A673 (cell line): ENCODE measurements around the gene MSH3. TPM values are rescaled to one million over a fixed set of nuclear protein-coding genes. Genes with fewer than 3 reads are reported as not detected.

Experiments
- BruUV-seq: library from RNA; stranded (reverse); fragments of 400-500 nt; replicated peaks from 2 replicates; lab custom pipeline; 2021; lab: Mats Ljungman, UMichigan
- CTCF ChIA-PET: fragments of 300-600 bp; sonication (Branson Sonifier 250); formaldehyde crosslinking; loops from one replicate; lab custom pipeline; 2022; ENCODE audit warnings: antibody characterized with exemption; lab: Charles Lee
- POLR2A ChIA-PET: fragments of 300-600 bp; sonication (Branson Sonifier 250); formaldehyde crosslinking; loops from one replicate; lab custom pipeline; 2022; ENCODE audit warnings: antibody characterized with exemption; ENCODE audit not compliant: low non-redundant PET; lab: Charles Lee
- DNase-seq: peaks from one replicate; pipeline ENCODE4 v3.0.0-alpha.2; 2015; ENCODE audit warnings: low spot score
- H3K27ac ChIP-seq: fragments of 200-600 bp; sonication (generic); 2 replicates; pipeline ENCODE4 v1.5.1; 2016; ENCODE audit warnings: mixed run types, low read depth, mild to moderate bottlenecking, mixed read lengths, antibody characterized with exemption, low read length; ENCODE audit not compliant: poor library complexity, severe bottlenecking
- H3K27me3 ChIP-seq: fragments of 200-600 bp; sonication (generic); replicated peaks from 2 replicates; pipeline ENCODE4 v1.6.1; 2017; ENCODE audit warnings: mixed run types, low read depth, mild to moderate bottlenecking, mixed read lengths, antibody characterized with exemption, low read length; ENCODE audit not compliant: insufficient read depth, poor library complexity
- H3K36me3 ChIP-seq: fragments of 200-600 bp; sonication (generic); 2 replicates; pipeline ENCODE4 v1.6.1; 2016; ENCODE audit warnings: mixed run types, mild to moderate bottlenecking, mixed read lengths, antibody characterized with exemption, low read length; ENCODE audit not compliant: insufficient read depth, poor library complexity, severe bottlenecking
- H3K4me1 ChIP-seq: fragments of 200-600 bp; sonication (generic); 2 replicates; pipeline ENCODE4 v1.6.1; 2017; ENCODE audit warnings: mixed run types, mild to moderate bottlenecking, mixed read lengths, antibody characterized with exemption, low read length; ENCODE audit not compliant: insufficient read depth, poor library complexity, severe bottlenecking
- H3K4me3 ChIP-seq: fragments of 200-600 bp; sonication (generic); 2 replicates; pipeline ENCODE4 v1.5.1; 2016; ENCODE audit warnings: low read depth, mixed run types, mild to moderate bottlenecking, mixed read lengths, low read length; ENCODE audit not compliant: poor library complexity, severe bottlenecking
- H3K9me3 ChIP-seq: fragments of 200-600 bp; sonication (generic); 2 replicates; pipeline ENCODE4 v1.6.1; 2016; ENCODE audit warnings: mixed run types, low read depth, mild to moderate bottlenecking, mixed read lengths, antibody characterized with exemption, low read length; ENCODE audit not compliant: poor library complexity, severe bottlenecking
- EZH2 ChIP-seq: fragments of 200-600 bp; sonication (generic); IDR thresholded peaks from 2 replicates; pipeline ENCODE4 v1.6.1; 2017; ENCODE audit warnings: borderline replicate concordance, low read depth, mild to moderate bottlenecking, mixed read lengths, antibody characterized with exemption, low read length; ENCODE audit not compliant: poor library complexity, severe bottlenecking
- intact Hi-C: fragments of 100-400 bp; cut with micrococcal nuclease; formaldehyde crosslinking; loops from one replicate; pipeline ENCODE4 v1.10.0; 2022; ENCODE audit not compliant: unreplicated experiment
- total RNA-seq: library from RNA; stranded (reverse); gene quantifications from 2 replicates; pipeline ENCODE4 v1.2.3, GENCODE V29; 2021
- TF ChIP-seq, protein P1 (sequence below): fragments of 300-800, 200-600 bp; sonication (generic); conservative IDR thresholded peaks from 2 replicates; pipeline ENCODE4 v1.5.1; 2017; ENCODE audit warnings: low read depth, mild to moderate bottlenecking, antibody characterized with exemption, low read length, moderate library complexity, mixed read lengths

Gene MSH3
- total RNA-seq, 1 experiment from 2014 or later, result 16.2 TPM

DNA sequence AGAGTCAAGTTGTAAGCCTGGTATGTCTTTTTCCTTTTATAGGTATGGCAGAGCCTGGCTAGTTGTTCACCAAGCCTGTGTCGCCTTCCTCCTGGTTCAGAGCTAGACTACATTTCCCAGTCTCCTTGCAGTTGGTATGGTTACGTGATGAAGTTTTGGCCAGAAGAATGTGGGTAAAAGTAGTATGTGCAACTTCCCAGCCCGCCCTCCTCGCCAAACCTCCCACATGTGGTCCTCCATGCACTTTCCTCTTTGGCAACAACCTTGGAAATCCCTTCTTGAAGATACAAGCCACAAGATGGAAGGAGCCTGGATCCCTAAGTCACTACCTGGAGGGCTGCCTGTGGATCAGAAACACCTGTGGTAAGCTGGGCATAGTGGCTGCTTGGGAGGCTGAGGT, 36.0 kb upstream of the MSH3 start:
- H3K27me3 ChIP-seq, result no peaks in the 10 kb centered on the region
- H3K36me3 ChIP-seq, result no peaks in the 10 kb centered on the region
- no peak for DNase-seq
- H3K4me3 ChIP-seq, result no peak overlapping the region
- no peak for TF ChIP-seq EZH2
- TF ChIP-seq, protein P1, sequence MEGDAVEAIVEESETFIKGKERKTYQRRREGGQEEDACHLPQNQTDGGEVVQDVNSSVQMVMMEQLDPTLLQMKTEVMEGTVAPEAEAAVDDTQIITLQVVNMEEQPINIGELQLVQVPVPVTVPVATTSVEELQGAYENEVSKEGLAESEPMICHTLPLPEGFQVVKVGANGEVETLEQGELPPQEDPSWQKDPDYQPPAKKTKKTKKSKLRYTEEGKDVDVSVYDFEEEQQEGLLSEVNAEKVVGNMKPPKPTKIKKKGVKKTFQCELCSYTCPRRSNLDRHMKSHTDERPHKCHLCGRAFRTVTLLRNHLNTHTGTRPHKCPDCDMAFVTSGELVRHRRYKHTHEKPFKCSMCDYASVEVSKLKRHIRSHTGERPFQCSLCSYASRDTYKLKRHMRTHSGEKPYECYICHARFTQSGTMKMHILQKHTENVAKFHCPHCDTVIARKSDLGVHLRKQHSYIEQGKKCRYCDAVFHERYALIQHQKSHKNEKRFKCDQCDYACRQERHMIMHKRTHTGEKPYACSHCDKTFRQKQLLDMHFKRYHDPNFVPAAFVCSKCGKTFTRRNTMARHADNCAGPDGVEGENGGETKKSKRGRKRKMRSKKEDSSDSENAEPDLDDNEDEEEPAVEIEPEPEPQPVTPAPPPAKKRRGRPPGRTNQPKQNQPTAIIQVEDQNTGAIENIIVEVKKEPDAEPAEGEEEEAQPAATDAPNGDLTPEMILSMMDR, result no peak
- ChIA-PET CTCF (no interaction called here), POLR2A (no interaction called here)
- BruUV-seq, result no TSS peak
- H3K9me3 ChIP-seq, result no peaks in the 10 kb centered on the region
- no peaks in the 10 kb centered on the region for H3K4me1 ChIP-seq
- intact Hi-C loops, result no loop called here
- no peak overlapping the region for H3K27ac ChIP-seq

DNA sequence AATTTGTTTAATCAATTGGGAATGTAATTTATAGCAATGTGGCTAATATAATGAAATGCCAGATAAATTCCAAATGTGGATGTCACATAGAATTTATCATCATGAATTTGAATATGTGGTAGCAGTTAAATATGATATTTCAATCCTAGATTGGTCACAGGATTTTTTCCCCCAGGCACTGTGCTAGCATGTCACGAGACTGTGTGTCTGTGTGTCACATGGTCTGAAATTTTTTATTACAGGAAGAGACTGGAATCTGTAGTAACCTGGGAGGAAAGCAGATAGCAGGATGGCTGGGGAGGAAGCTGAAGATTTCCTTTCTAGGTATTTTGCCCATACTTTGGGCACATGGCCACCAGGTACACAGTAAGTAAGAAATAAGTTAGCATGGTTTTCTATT, 35.4 kb upstream of the MSH3 start:
- H3K4me3 ChIP-seq, result no peak overlapping the region
- intact Hi-C loops, result no loop called here
- POLR2A ChIA-PET, result no interaction called here
- TF ChIP-seq, protein P1, result no peak
- no peak for TF ChIP-seq EZH2
- CTCF ChIA-PET, result no interaction called here
- H3K27ac ChIP-seq, result no peak overlapping the region
- no peaks in the 10 kb centered on the region for H3K9me3 ChIP-seq
- BruUV-seq, result no TSS peak
- H3K36me3 ChIP-seq, result no peaks in the 10 kb centered on the region
- DNase-seq, result no peak
- no peaks in the 10 kb centered on the region for H3K4me1 ChIP-seq
- H3K27me3 ChIP-seq, result no peaks in the 10 kb centered on the region

DNA sequence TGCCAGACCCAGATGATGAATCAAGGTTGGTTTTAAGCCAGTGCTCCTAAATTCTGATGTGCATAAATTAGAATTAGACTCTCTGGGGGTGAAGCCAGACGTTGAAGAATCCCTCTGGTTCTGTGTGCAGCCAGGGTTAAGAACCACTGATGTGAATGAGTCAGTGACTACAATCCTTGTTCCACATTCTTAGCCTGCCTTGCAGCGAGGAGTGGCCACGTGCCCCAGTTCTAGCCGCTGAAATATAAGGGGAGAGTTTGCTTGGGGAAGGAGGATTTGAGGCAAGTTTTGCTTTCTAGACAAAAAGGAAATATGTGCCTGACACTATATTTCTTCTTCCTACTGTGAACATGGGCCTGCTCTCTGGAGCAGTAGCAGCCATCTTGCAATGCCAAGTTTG, 34.2 kb upstream of the MSH3 start:
- H3K9me3 ChIP-seq, result no peaks in the 10 kb centered on the region
- CTCF ChIA-PET, result no interaction called here
- H3K36me3 ChIP-seq, result no peaks in the 10 kb centered on the region
- TF ChIP-seq, protein P1, result no peak
- no peak for TF ChIP-seq EZH2
- POLR2A ChIA-PET, result no interaction called here
- BruUV-seq, result no TSS peak
- no peak overlapping the region for H3K27ac ChIP-seq
- intact Hi-C loops, result no loop called here
- no peak overlapping the region for H3K4me3 ChIP-seq
- no peaks in the 10 kb centered on the region for H3K27me3 ChIP-seq
- no peaks in the 10 kb centered on the region for H3K4me1 ChIP-seq
- no peak for DNase-seq
